Neural cell (in vitro differentiated cells): ENCODE data around the gene CYB561D1. TPM values are rescaled to one million over a fixed set of nuclear protein-coding genes. Genes with fewer than 3 reads are reported as not detected.

Experiments
- H2AFZ ChIP-seq: fragments of 200-600, 300-800 bp; sonication (generic), shearing (Covaris generic); 2 replicates; pipeline ENCODE4 v1.6.0; 2014; ENCODE audit warnings: low read depth, mild to moderate bottlenecking, antibody characterized with exemption, low read length, moderate library complexity
- H3F3A ChIP-seq: fragments of 200-600 bp; shearing (Covaris generic); 2 replicates; pipeline ENCODE4 v1.6.1; 2016; ENCODE audit warnings: mild to moderate bottlenecking, moderate library complexity, mixed read lengths, antibody characterized with exemption, low read length; ENCODE audit not compliant: insufficient read depth, poor library complexity, severe bottlenecking
- H3K27ac ChIP-seq: fragments of 200-600, 300-800 bp; sonication (generic), shearing (Covaris generic); 2 replicates; pipeline ENCODE4 v1.5.1; 2014; ENCODE audit warnings: mild to moderate bottlenecking, low read length, moderate library complexity
- H3K27me3 ChIP-seq: fragments of 300-800, 200-600 bp; sonication (generic), shearing (Covaris generic); 2 replicates; pipeline ENCODE4 v1.6.0; 2014; ENCODE audit warnings: mild to moderate bottlenecking, low read depth, low read length, moderate library complexity; ENCODE audit not compliant: insufficient read depth
- H3K36me3 ChIP-seq: fragments of 300-800, 200-600 bp; sonication (generic), shearing (Covaris generic); 2 replicates; pipeline ENCODE4 v1.5.1; 2014; ENCODE audit warnings: mild to moderate bottlenecking, antibody characterized with exemption, low read length, moderate library complexity; ENCODE audit not compliant: insufficient read depth
- H3K4me2 ChIP-seq: fragments of 300-800, 200-600 bp; sonication (generic), shearing (Covaris generic); 2 replicates; pipeline ENCODE4 v1.6.0; 2014; ENCODE audit warnings: mild to moderate bottlenecking, low read length
- H3K4me3 ChIP-seq: fragments of 300-800, 200-600 bp; sonication (generic), shearing (Covaris generic); 2 replicates; pipeline ENCODE4 v1.5.1; 2014; ENCODE audit warnings: mild to moderate bottlenecking, low read length, moderate library complexity
- H3K79me2 ChIP-seq: fragments of 200-600 bp; shearing (Covaris generic); replicated peaks from 2 replicates; pipeline ENCODE4 v1.6.0; 2014; ENCODE audit warnings: mild to moderate bottlenecking, low read length, moderate library complexity; ENCODE audit not compliant: insufficient read depth
- H3K9ac ChIP-seq: fragments of 300-800, 200-600 bp; sonication (generic), shearing (Covaris generic); 2 replicates; pipeline ENCODE4 v1.6.1; 2016; ENCODE audit warnings: mild to moderate bottlenecking, low read length, mixed read lengths
- H3K9me2 ChIP-seq: fragments of 200-600 bp; shearing (Covaris generic); 2 replicates; pipeline ENCODE4 v1.6.1; 2016; ENCODE audit warnings: mild to moderate bottlenecking, low read length, mixed read lengths; ENCODE audit not compliant: insufficient read depth
- H3K9me3 ChIP-seq: fragments of 200-600, 300-800 bp; sonication (generic), shearing (Covaris generic); 2 replicates; pipeline ENCODE4 v1.6.1; 2016; ENCODE audit warnings: mild to moderate bottlenecking, mixed run types, low read length, moderate library complexity, mixed read lengths
- H4K20me1 ChIP-seq: fragments of 200-600 bp; shearing (Covaris generic); 2 replicates; pipeline ENCODE4 v1.6.1; 2016; ENCODE audit warnings: mild to moderate bottlenecking, mixed run types; ENCODE audit not compliant: insufficient read depth
- CTCF ChIP-seq: fragments of 450-650 bp; IDR thresholded peaks from 2 replicates; pipeline ENCODE4 v1.5.1; 2014; ENCODE audit warnings: antibody characterized with exemption, mild to moderate bottlenecking, moderate library complexity; ENCODE audit not compliant: poor library complexity, severe bottlenecking
- EP300 ChIP-seq: fragments of 450-650 bp; conservative IDR thresholded peaks from 2 replicates; pipeline ENCODE4 v1.6.1; 2014; ENCODE audit warnings: antibody characterized with exemption, mild to moderate bottlenecking, moderate library complexity; ENCODE audit not compliant: poor library complexity, severe bottlenecking
- EZH2 ChIP-seq: fragments of 200-600, 300-800 bp; shearing (Covaris generic), sonication (generic); IDR thresholded peaks from 2 replicates; pipeline ENCODE4 v1.6.1; 2014; ENCODE audit warnings: antibody characterized with exemption, low read length, borderline replicate concordance, mild to moderate bottlenecking; ENCODE audit not compliant: insufficient read depth, poor library complexity, severe bottlenecking
- MXI1 ChIP-seq: fragments of 450-650 bp; conservative IDR thresholded peaks from 2 replicates; pipeline ENCODE4 v1.6.1; 2014; ENCODE audit warnings: antibody characterized with exemption, mild to moderate bottlenecking; ENCODE audit not compliant: poor library complexity, severe bottlenecking
- POLR2AphosphoS5 ChIP-seq: IDR thresholded peaks from 2 replicates; pipeline ENCODE4 v1.6.1; 2012
- RAD21 ChIP-seq: fragments of 450-650 bp; conservative IDR thresholded peaks from 2 replicates; pipeline ENCODE4 v1.6.1; 2014; ENCODE audit warnings: antibody characterized with exemption, mild to moderate bottlenecking, moderate library complexity
- REST ChIP-seq: IDR thresholded peaks from 2 replicates; pipeline ENCODE4 v1.6.1; 2012; ENCODE audit warnings: borderline replicate concordance
- SMC3 ChIP-seq: fragments of 450-650 bp; conservative IDR thresholded peaks from 2 replicates; pipeline ENCODE4 v1.6.1; 2014; ENCODE audit warnings: antibody characterized with exemption, mild to moderate bottlenecking, moderate library complexity; ENCODE audit not compliant: poor library complexity
- TAF1 ChIP-seq: IDR thresholded peaks from 2 replicates; pipeline ENCODE4 v1.6.1; 2012; ENCODE audit warnings: low read depth
- polyA plus RNA-seq: library from polyadenylated mRNA; depleted of rRNA; stranded (reverse); fragments of >200 nt; gene quantifications from 2 replicates; pipeline ENCODE4 v1.2.3, GENCODE V29; 2014

CYB561D1 gene
- polyA plus RNA-seq, 1 donor from 2014 or later = 7.2 TPM

GRCh38 chr1:109546311-109547109, 52.6 kb downstream of the CYB561D1 start:
- H4K20me1 ChIP-seq = no peaks in the 10 kb centered on the region
- H3K9me2 ChIP-seq = no peaks in the 10 kb centered on the region
- no peaks in the 10 kb centered on the region for H3K27me3 ChIP-seq
- no peaks in the 10 kb centered on the region for H3K36me3 ChIP-seq
- H2AFZ ChIP-seq = peak overlapping the region; percentile 78
- no peaks in the 10 kb centered on the region for H3K9me3 ChIP-seq
- H3K27ac ChIP-seq = peak overlapping the region; percentile 55
- H3K9ac ChIP-seq = peak overlapping the region; percentile 34
- peaks cover 4% of the 10 kb centered on the region for H3F3A ChIP-seq
- peak overlapping the region; percentile 64 for H3K4me2 ChIP-seq
- peak overlapping the region; percentile 94 for H3K4me3 ChIP-seq
- H3K79me2 ChIP-seq = peaks cover 31% of the 10 kb centered on the region
- TF ChIP-seq REST = no peak
- peak; percentile 96 for TF ChIP-seq CTCF
- peak; percentile 97 for TF ChIP-seq SMC3
- no peak for TF ChIP-seq TAF1
- TF ChIP-seq EP300 = no peak
- no peak for TF ChIP-seq EZH2
- peak; percentile 96 for TF ChIP-seq RAD21
- peak; percentile 33 for TF ChIP-seq MXI1
- TF ChIP-seq POLR2AphosphoS5 = no peak

DNA sequence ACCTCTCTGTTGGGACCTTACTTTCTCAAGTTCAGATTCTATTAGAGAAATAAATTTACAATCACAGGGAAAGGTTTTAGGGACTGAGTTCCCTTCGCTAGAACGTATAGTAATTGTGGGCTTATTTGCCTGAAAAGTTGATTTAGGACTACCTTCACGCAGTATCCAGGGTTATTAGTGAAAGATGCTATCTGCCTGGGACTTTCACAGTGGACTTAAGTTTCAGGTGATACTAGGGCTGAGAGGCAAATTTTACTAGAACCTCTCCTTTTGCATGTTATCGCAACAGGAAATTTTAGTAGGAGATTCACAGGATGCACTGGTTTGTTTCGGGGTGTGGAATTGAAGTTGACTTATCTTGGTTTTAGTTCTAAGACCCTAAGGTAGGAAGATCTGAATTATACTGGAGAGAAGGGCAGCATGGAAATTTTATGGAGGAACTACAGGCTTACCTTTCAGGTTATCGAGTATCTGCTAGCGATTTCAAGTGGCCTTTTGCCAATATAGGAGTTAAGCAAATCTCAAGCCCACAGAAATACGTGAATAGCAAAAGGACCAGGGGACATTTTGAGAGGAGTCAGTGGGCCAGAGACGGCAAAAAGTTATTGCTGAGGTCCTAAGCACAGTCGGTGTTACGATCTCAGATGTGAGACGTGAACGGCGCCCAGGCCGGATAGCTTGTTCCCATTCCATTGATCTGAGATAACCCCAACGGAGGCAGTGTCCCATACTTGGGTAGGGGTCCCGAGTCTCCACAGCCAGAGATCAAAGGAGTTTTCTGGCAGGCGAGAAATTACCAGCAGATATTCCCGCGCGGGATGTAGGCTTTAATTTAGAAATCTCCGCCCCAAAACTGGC, 53.8 kb downstream of the CYB561D1 start:
- TF ChIP-seq REST = no peak
- no peak for TF ChIP-seq SMC3
- TF ChIP-seq TAF1 = no peak
- TF ChIP-seq MXI1 = no peak
- TF ChIP-seq POLR2AphosphoS5 = no peak
- Histone ChIP-seq H3F3A (peaks cover 4% of the 10 kb centered on the region), H4K20me1 (no peaks in the 10 kb centered on the region), H3K36me3 (no peaks in the 10 kb centered on the region), H3K9ac (peak overlapping the region; percentile 95), H3K4me3 (peak overlapping the region; percentile 94), H3K79me2 (peaks cover 43% of the 10 kb centered on the region), H2AFZ (peak overlapping the region; percentile 70), H3K4me2 (peak overlapping the region; percentile 97), H3K9me3 (no peaks in the 10 kb centered on the region), H3K9me2 (no peaks in the 10 kb centered on the region), H3K27me3 (no peaks in the 10 kb centered on the region), H3K27ac (peak overlapping the region; percentile 95)
